GM19025 (cell line): ENCODE measurements around the gene NTMT1.

Experiments
- ATAC-seq: cut with Tn5 transposase; IDR thresholded peaks from one replicate; pipeline ENCODE4 v1.9.1; 2021; ENCODE audit warnings: mild to moderate bottlenecking, low read depth, moderate library complexity; ENCODE audit not compliant: unreplicated experiment

NTMT1 gene

GRCh38 chr9:129672702-129673101, 46.7 kb downstream of the NTMT1 start:
- ATAC-seq = no peak

- no peak for ATAC-seq
Observed at GRCh38 chr9:129673602-129674001, 47.6 kb downstream of the NTMT1 start.

- no peak for ATAC-seq
Observed at GRCh38 chr9:129674229-129674628, 48.3 kb downstream of the NTMT1 start.

- ATAC-seq = no peak
Observed at GRCh38 chr9:129675620-129676019, 49.7 kb downstream of the NTMT1 start.

GRCh38 chr9:129676287-129676686, 50.3 kb downstream of the NTMT1 start:
- no peak for ATAC-seq

- ATAC-seq = no peak
Observed at GRCh38 chr9:129676975-129677374, 51.0 kb downstream of the NTMT1 start.

GRCh38 chr9:129677456-129677855, 51.5 kb downstream of the NTMT1 start:
- no peak for ATAC-seq

GRCh38 chr9:129678844-129679243, 52.9 kb downstream of the NTMT1 start:
- ATAC-seq = no peak

GRCh38 chr9:129679537-129679936, 53.6 kb downstream of the NTMT1 start:
- ATAC-seq = no peak

GRCh38 chr9:129681924-129682323, 56.0 kb downstream of the NTMT1 start:
- no peak for ATAC-seq

GRCh38 chr9:129682381-129682780, 56.4 kb downstream of the NTMT1 start:
- no peak for ATAC-seq

- ATAC-seq = no peak
Observed at GRCh38 chr9:129685220-129685932, 59.4 kb downstream of the NTMT1 start.
